CD4-positive, alpha-beta T cell (primary cell): ENCODE data around the gene GPC4. TPM values are rescaled to one million over a fixed set of nuclear protein-coding genes. Genes with fewer than 3 reads are reported as not detected.

Source experiments
- ATAC-seq: fragments of 200-7000 bp; cut with Tn5 transposase; one replicate; pipeline ENCODE4 v1.10.0; 2022; ENCODE audit warnings: mild to moderate bottlenecking; ENCODE audit not compliant: poor library complexity
- CTCF ChIA-PET: fragments of 350-600 bp; sonication (Branson Sonifier 250); formaldehyde crosslinking; loops from one replicate; lab custom pipeline; 2021; ENCODE audit warnings: antibody characterized with exemption, inconsistent platforms; lab: Charles Lee
- POLR2A ChIA-PET: fragments of 350-600 bp; sonication (Branson Sonifier 250); formaldehyde crosslinking; loops from one replicate; lab custom pipeline; 2021; ENCODE audit warnings: antibody characterized with exemption, inconsistent platforms; lab: Charles Lee
- DNase-seq, 14 experiments: peaks; one replicate each; pipeline ENCODE4 v3.0.0-alpha.2; 2013 to 2020; ENCODE audit warnings: mixed read lengths in 2 of 14
- H3K27ac ChIP-seq, 2 donors: one replicate each; pipeline versions ENCODE4 v1.5.1 to v1.7.0; 2013; ENCODE audit warnings: low read length in 2 of 2, low read depth in 1 of 2, mild to moderate bottlenecking in 1 of 2
- H3K27me3 ChIP-seq, 2 experiments: 1 replicate in 1 of 2; 2 replicates in 1 of 2; pipeline versions ENCODE4 v1.6.1 to v1.7.0; 2013; ENCODE audit warnings: low read length in 2 of 2, control low read depth in 1 of 2, mild to moderate bottlenecking in 1 of 2, moderate library complexity in 1 of 2; ENCODE audit not compliant: insufficient read depth in 2 of 2, control insufficient read depth in 1 of 2
- H3K36me3 ChIP-seq: one replicate; pipeline ENCODE4 v1.6.1; 2013; ENCODE audit warnings: low read length, control low read depth; ENCODE audit not compliant: insufficient read depth
- H3K4me1 ChIP-seq: one replicate; pipeline ENCODE4 v1.6.1; 2013; ENCODE audit warnings: low read length, control low read depth; ENCODE audit not compliant: insufficient read depth
- H3K4me3 ChIP-seq: one replicate; pipeline ENCODE4 v1.5.1; 2013; ENCODE audit warnings: mild to moderate bottlenecking, low read length, moderate library complexity
- H3K9me3 ChIP-seq, 2 experiments: 1 replicate in 1 of 2; 2 replicates in 1 of 2; pipeline versions ENCODE4 v1.6.1 to v1.7.0; 2013; ENCODE audit warnings: low read length in 2 of 2, mild to moderate bottlenecking in 2 of 2, control low read depth in 1 of 2, moderate library complexity in 1 of 2; ENCODE audit not compliant: control insufficient read depth in 1 of 2, insufficient read depth in 1 of 2
- H3K27ac Mint-ChIP-seq: one replicate; pipeline ENCODE4 v1.8.0; 2020; ENCODE audit warnings: mixed read lengths
- H3K27me3 Mint-ChIP-seq: one replicate; pipeline ENCODE4 v1.8.0; 2021; ENCODE audit warnings: mixed read lengths
- H3K36me3 Mint-ChIP-seq: one replicate; pipeline ENCODE4 v1.8.0; 2021; ENCODE audit warnings: low read depth, mixed read lengths
- H3K4me1 Mint-ChIP-seq: one replicate; pipeline ENCODE4 v1.8.0; 2021; ENCODE audit warnings: low read depth, mixed read lengths
- H3K4me3 Mint-ChIP-seq: one replicate; pipeline ENCODE4 v1.8.0; 2020; ENCODE audit warnings: mild to moderate bottlenecking, mixed read lengths
- H3K9me3 Mint-ChIP-seq: one replicate; pipeline ENCODE4 v1.8.0; 2020; ENCODE audit warnings: mixed read lengths
- CTCF ChIP-seq: fragments of 200-600 bp; IDR thresholded peaks from one replicate; pipeline ENCODE4 v1.8.0; 2022; ENCODE audit warnings: antibody characterized with exemption, mild to moderate bottlenecking
- intact Hi-C, 2 experiments: fragments of 100-400 bp; cut with DNase I in 1 of 2; cut with micrococcal nuclease in 1 of 2; formaldehyde crosslinking; loops; one replicate each; pipeline versions ENCODE4 v1.15.1 to v1.9.0; 2023 to 2025; cut with DNase I, micrococcal nuclease
- total RNA-seq, 174 experiments: library from RNA in 2 of 174; stranded (reverse) in 2 of 174; gene quantifications; one replicate each; pipeline ENCODE4 v1.2.3 and lab custom pipeline; 2021 to 2026

Gene GPC4
- total RNA-seq, 2 experiments from 2014 or later: not detected

- H3K9me3 Mint-ChIP-seq: no peaks in the 10 kb centered on the region
- no peak for TF ChIP-seq CTCF
- ChIA-PET CTCF (no interaction called here), POLR2A (no interaction called here)
- no peak overlapping the region for H3K4me3 Mint-ChIP-seq
- H3K9me3 ChIP-seq: no peaks in the 10 kb centered on the region
- DNase-seq (no peak), ATAC-seq (no peak)
- intact Hi-C loops: no loop called here
- H3K36me3 ChIP-seq: no peaks in the 10 kb centered on the region
- H3K4me1 ChIP-seq: no peaks in the 10 kb centered on the region
- no peaks in the 10 kb centered on the region for H3K36me3 Mint-ChIP-seq
- H3K27me3 ChIP-seq: no peaks in the 10 kb centered on the region
- no peak overlapping the region for H3K27ac Mint-ChIP-seq
- no peak overlapping the region for H3K4me3 ChIP-seq
- H3K27ac ChIP-seq: no peak overlapping the region
- no peaks in the 10 kb centered on the region for H3K4me1 Mint-ChIP-seq
- no peaks in the 10 kb centered on the region for H3K27me3 Mint-ChIP-seq
These were observed 39.2 kb upstream of the GPC4 start for GRCh38 chrX:133454491-133454914.

GRCh38 chrX:133448512-133449076, 33.3 kb upstream of the GPC4 start:
- intact Hi-C loops: no loop called here
- Histone ChIP-seq H3K36me3 (no peaks in the 10 kb centered on the region), H3K4me3 (no peak overlapping the region), H3K4me1 (no peaks in the 10 kb centered on the region), H3K27ac (no peak overlapping the region), H3K27me3 (no peaks in the 10 kb centered on the region), H3K9me3 (no peaks in the 10 kb centered on the region)
- ChIA-PET CTCF (no interaction called here), POLR2A (no interaction called here)
- ATAC-seq (no peak), DNase-seq (no peak)
- Mint-ChIP-seq H3K4me1 (peaks cover 7% of the 10 kb centered on the region), H3K27me3 (no peaks in the 10 kb centered on the region), H3K4me3 (no peak overlapping the region), H3K27ac (no peak overlapping the region), H3K36me3 (no peaks in the 10 kb centered on the region), H3K9me3 (no peaks in the 10 kb centered on the region)
- no peak for TF ChIP-seq CTCF

GRCh38 chrX:133444952-133445831, 29.9 kb upstream of the GPC4 start:
- Histone ChIP-seq H3K4me3 (no peak overlapping the region), H3K27me3 (no peaks in the 10 kb centered on the region), H3K9me3 (no peaks in the 10 kb centered on the region), H3K27ac (no peak overlapping the region), H3K36me3 (no peaks in the 10 kb centered on the region), H3K4me1 (no peaks in the 10 kb centered on the region)
- ATAC-seq: no peak
- POLR2A ChIA-PET: no interaction called here
- intact Hi-C loops: no loop called here
- Mint-ChIP-seq H3K4me1 (peaks cover 7% of the 10 kb centered on the region), H3K27me3 (no peaks in the 10 kb centered on the region), H3K4me3 (no peak overlapping the region), H3K36me3 (no peaks in the 10 kb centered on the region), H3K9me3 (no peaks in the 10 kb centered on the region), H3K27ac (no peak overlapping the region)
- CTCF ChIA-PET: no interaction called here
- TF ChIP-seq CTCF: no peak
- DNase-seq: peak in 1 of 14 experiments; percentile 1
